ENCODE measurements around the gene CPEB4. TPM values are rescaled to one million over a fixed set of nuclear protein-coding genes. Genes with fewer than 3 reads are reported as not detected.

Gene CPEB4
- total and polyA plus RNA-seq, 2 of the 4 experiments (the other 2 are of a cell fraction), result 7.8 to 22.6 TPM

- Histone ChIP-seq H3K56ac (ENCODE audit: extremely low read depth, insufficient read depth, low read length) (no peak overlapping the region), H3K23ac (ENCODE audit: low read depth, low read length) (no peak overlapping the region), H2BK5ac (ENCODE audit: low read depth, low read length, poor library complexity, severe bottlenecking) (no peak overlapping the region), H3K27ac (ENCODE audit: insufficient read depth, low read length) (no peak overlapping the region), H2BK20ac (ENCODE audit: low read depth, low read length) (no peak overlapping the region), H4K20me1 (ENCODE audit: insufficient read depth, low read length) (no peaks in the 10 kb centered on the region), H3K79me1 (ENCODE audit: low read depth in 1 of 2, low read length in 2 of 2) (peaks cover 5% of the 10 kb centered on the region in 2 experiments; a peak in 2 of 4 replicates), H3K4me2 (ENCODE audit: low read depth, low read length) (no peak overlapping the region), H3K36me3 (ENCODE audit: control insufficient read depth, insufficient read depth, low read length) (peaks cover 5% of the 10 kb centered on the region), H2AK5ac (ENCODE audit: low read depth, low read length) (no peak overlapping the region), H3K4ac (ENCODE audit: low read depth, low read length) (no peak overlapping the region), H3K4me3 (ENCODE audit: insufficient read depth, low read depth, low read length) (no peak overlapping the region), H4K5ac (ENCODE audit: low read depth, low read length) (no peak overlapping the region), H4K91ac (ENCODE audit: insufficient read depth, low read depth, low read length) (no peak overlapping the region), H3K9me3 (ENCODE audit: control insufficient read depth, insufficient read depth, low read length) (no peaks in the 10 kb centered on the region), H2BK120ac (ENCODE audit: low read depth, low read length) (no peak overlapping the region), H3K4me1 (ENCODE audit: control insufficient read depth, insufficient read depth, low read length) (no peaks in the 10 kb centered on the region), H3K27me3 (ENCODE audit: control insufficient read depth, insufficient read depth, low read length) (no peaks in the 10 kb centered on the region), H4K8ac (ENCODE audit: low read depth in 2 of 2, low read length in 2 of 2) (no peak overlapping the region), H2AFZ (replicated peaks; ENCODE audit: low read length, poor library complexity) (no peak overlapping the region), H3K18ac (ENCODE audit: low read depth, low read length) (no peak overlapping the region), H3K14ac (replicated peaks; ENCODE audit: low read depth, low read length) (no peak overlapping the region), H2BK15ac (ENCODE audit: low read depth, low read length) (no peak overlapping the region), H2AK9ac (replicated peaks; ENCODE audit: low read depth, low read length, poor library complexity) (no peak overlapping the region), H3K9me1 (ENCODE audit: insufficient read depth, low read length) (no peaks in the 10 kb centered on the region), H3K9ac (ENCODE audit: low read depth, low read length) (no peak overlapping the region)
- intact Hi-C loops (cut with micrococcal nuclease) (loop anchor here (5.0 to 10.0 kb wide), 2 partner anchors 401 to 723 kb away; no protein-coding TSS in a partner anchor), in situ Hi-C loops (cut with MboI; ENCODE audit: low sequenced_read_pairs) (no loop called here), dilution Hi-C loops (cut with HindIII; ENCODE audit: low sequenced_read_pairs, unreplicated experiment) (no loop called here)
- no peak for DNase-seq
- CTCF ChIA-PET, result interaction anchor here (0.6 to 1.3 kb wide), 3 partner anchors 11 to 84 kb away, joined by 3 to 5 read pairs (median 3); no protein-coding TSS in a partner anchor
- POLR2A ChIA-PET (ENCODE audit: unreplicated experiment), result no interaction called here
- no TSS peak for BruUV-seq (replicated peaks)
- no peak for ATAC-seq (ENCODE audit: low read depth)
- WGBS, 2 experiments (ENCODE audit: extremely low coverage in 2 of 2, insufficient read length in 1 of 2), result no CpG with 5 or more reads among the region's 4 CpGs
- TF ChIP-seq RFX5 (IDR thresholded peaks at IDR 0.05; ENCODE audit: low read depth, low read length), result no peak
- no peak for TF ChIP-seq CHD1 (IDR thresholded peaks at IDR 0.05; ENCODE audit: low read depth, low read length)
- TF ChIP-seq CTCF (conservative IDR thresholded peaks at IDR 0.05; ENCODE audit: low read depth, low read length), result no peak
- no peak for TF ChIP-seq RAD21 (IDR thresholded peaks at IDR 0.05; ENCODE audit: low read length)
- TF ChIP-seq, protein P1, sequence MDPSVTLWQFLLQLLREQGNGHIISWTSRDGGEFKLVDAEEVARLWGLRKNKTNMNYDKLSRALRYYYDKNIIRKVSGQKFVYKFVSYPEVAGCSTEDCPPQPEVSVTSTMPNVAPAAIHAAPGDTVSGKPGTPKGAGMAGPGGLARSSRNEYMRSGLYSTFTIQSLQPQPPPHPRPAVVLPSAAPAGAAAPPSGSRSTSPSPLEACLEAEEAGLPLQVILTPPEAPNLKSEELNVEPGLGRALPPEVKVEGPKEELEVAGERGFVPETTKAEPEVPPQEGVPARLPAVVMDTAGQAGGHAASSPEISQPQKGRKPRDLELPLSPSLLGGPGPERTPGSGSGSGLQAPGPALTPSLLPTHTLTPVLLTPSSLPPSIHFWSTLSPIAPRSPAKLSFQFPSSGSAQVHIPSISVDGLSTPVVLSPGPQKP (IDR thresholded peaks at IDR 0.05; ENCODE audit: borderline replicate concordance, low read depth, low read length), result no peak
- TF ChIP-seq FOS (IDR thresholded peaks at IDR 0.05; ENCODE audit: low read depth, low read length), result no peak
These were observed 25.7 kb downstream of the CPEB4 start for GRCh38 chr5:173913686-173914321.

Measured in IMR-90 (cell line).